T-helper 2 cell treated with Interferon-gamma antibody and Interleukin-4, amounts not matched to agents 5 μg/mL and 100 μg/mL, for 36 hours (primary cell): ENCODE results near the gene MTSS2.

Experiments
- DNase-seq: peaks from one replicate; pipeline ENCODE4 v3.0.0; 2021; ENCODE audit warnings: low spot score
- H3K27ac Mint-ChIP-seq: one replicate; pipeline ENCODE4 v1.8.0; 2021; ENCODE audit warnings: mild to moderate bottlenecking, mixed read lengths
- H3K27me3 Mint-ChIP-seq: one replicate; pipeline ENCODE4 v1.8.0; 2021; ENCODE audit warnings: low read depth, mixed read lengths
- H3K36me3 Mint-ChIP-seq: one replicate; pipeline ENCODE4 v1.8.0; 2021; ENCODE audit warnings: low read depth, mixed read lengths
- H3K4me1 Mint-ChIP-seq: one replicate; pipeline ENCODE4 v1.8.0; 2021; ENCODE audit warnings: low read depth, mixed read lengths
- H3K4me3 Mint-ChIP-seq: one replicate; pipeline ENCODE4 v1.8.0; 2022; ENCODE audit warnings: mild to moderate bottlenecking, moderate library complexity, mixed read lengths
- H3K9me3 Mint-ChIP-seq: one replicate; pipeline ENCODE4 v1.8.0; 2021; ENCODE audit warnings: mixed read lengths

The MTSS2 gene

GRCh38 chr16:70685938-70686375 is at the start of gene MTSS2:
Gene MTSS2 (minus strand): TSS chr16:70686053. CDS start chr16:70685791, 262 bp downstream.
- H3K27me3 Mint-ChIP-seq: peaks cover 21% of the 10 kb centered on the region
- DNase-seq: no peak
- H3K4me1 Mint-ChIP-seq: no peaks in the 10 kb centered on the region
- H3K9me3 Mint-ChIP-seq: no peaks in the 10 kb centered on the region
- no peak within 1 kb of the TSS for H3K27ac Mint-ChIP-seq
- H3K36me3 Mint-ChIP-seq: no peaks in the 10 kb centered on the region
- peak within 1 kb of the TSS; percentile 18 for H3K4me3 Mint-ChIP-seq

GRCh38 chr16:70735141-70735979 is 49.5 kb upstream of the MTSS2 start:
- no peaks in the 10 kb centered on the region for H3K9me3 Mint-ChIP-seq
- H3K27me3 Mint-ChIP-seq: no peaks in the 10 kb centered on the region
- H3K4me3 Mint-ChIP-seq: no peak overlapping the region
- no peak overlapping the region for H3K27ac Mint-ChIP-seq
- peaks cover 27% of the 10 kb centered on the region for H3K4me1 Mint-ChIP-seq
- no peak for DNase-seq
- peaks cover 11% of the 10 kb centered on the region for H3K36me3 Mint-ChIP-seq

GRCh38 chr16:70734522-70735095 is 48.8 kb upstream of the MTSS2 start:
- Mint-ChIP-seq H3K4me1 (peaks cover 27% of the 10 kb centered on the region), H3K9me3 (no peaks in the 10 kb centered on the region), H3K4me3 (no peak overlapping the region), H3K27me3 (no peaks in the 10 kb centered on the region), H3K27ac (no peak overlapping the region), H3K36me3 (peaks cover 11% of the 10 kb centered on the region)
- no peak for DNase-seq

GRCh38 chr16:70730944-70731343 is 45.1 kb upstream of the MTSS2 start:
- DNase-seq: no peak
- Mint-ChIP-seq H3K4me1 (peaks cover 4% of the 10 kb centered on the region), H3K9me3 (no peaks in the 10 kb centered on the region), H3K36me3 (peaks cover 8% of the 10 kb centered on the region), H3K27me3 (no peaks in the 10 kb centered on the region), H3K4me3 (no peak overlapping the region), H3K27ac (no peak overlapping the region)

DNA sequence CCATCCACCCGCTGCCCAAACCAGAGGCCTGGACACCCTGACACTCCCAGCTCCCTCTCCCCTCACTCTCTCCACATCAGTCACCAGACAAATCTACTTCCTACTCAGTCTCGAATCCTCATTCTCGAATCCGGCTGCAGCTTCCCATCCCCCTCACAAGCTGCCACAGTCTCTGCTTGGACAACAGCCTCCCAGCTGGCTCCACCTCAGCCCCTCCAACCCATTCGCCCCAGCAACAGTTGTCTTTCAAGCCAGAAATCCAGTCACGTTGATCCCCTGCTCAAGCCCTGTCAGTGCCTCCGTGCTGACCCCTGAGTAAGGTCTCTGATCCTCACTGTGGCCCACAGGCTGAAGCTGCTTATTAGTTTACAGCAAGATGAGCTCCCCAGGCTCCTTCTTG is 44.2 kb upstream of the MTSS2 start:
- H3K27me3 Mint-ChIP-seq: no peaks in the 10 kb centered on the region
- no peaks in the 10 kb centered on the region for H3K9me3 Mint-ChIP-seq
- peaks cover 4% of the 10 kb centered on the region for H3K4me1 Mint-ChIP-seq
- no peak for DNase-seq
- peaks cover 8% of the 10 kb centered on the region for H3K36me3 Mint-ChIP-seq
- H3K27ac Mint-ChIP-seq: no peak overlapping the region
- no peak overlapping the region for H3K4me3 Mint-ChIP-seq

GRCh38 chr16:70729292-70729691 is 43.4 kb upstream of the MTSS2 start:
- DNase-seq: no peak
- Mint-ChIP-seq H3K27ac (peak overlapping the region; percentile 14), H3K27me3 (no peaks in the 10 kb centered on the region), H3K4me1 (no peaks in the 10 kb centered on the region), H3K36me3 (peaks cover 8% of the 10 kb centered on the region), H3K9me3 (no peaks in the 10 kb centered on the region), H3K4me3 (no peak overlapping the region)

GRCh38 chr16:70728150-70728549 is 42.3 kb upstream of the MTSS2 start:
- Mint-ChIP-seq H3K4me1 (no peaks in the 10 kb centered on the region), H3K36me3 (peaks cover 8% of the 10 kb centered on the region), H3K9me3 (no peaks in the 10 kb centered on the region), H3K27ac (no peak overlapping the region), H3K27me3 (no peaks in the 10 kb centered on the region), H3K4me3 (no peak overlapping the region)
- DNase-seq: no peak

GRCh38 chr16:70726892-70727361 is 41.1 kb upstream of the MTSS2 start:
- Mint-ChIP-seq H3K4me1 (no peaks in the 10 kb centered on the region), H3K27me3 (no peaks in the 10 kb centered on the region), H3K9me3 (no peaks in the 10 kb centered on the region), H3K27ac (no peak overlapping the region), H3K4me3 (no peak overlapping the region), H3K36me3 (peaks cover 6% of the 10 kb centered on the region)
- DNase-seq: no peak

DNA sequence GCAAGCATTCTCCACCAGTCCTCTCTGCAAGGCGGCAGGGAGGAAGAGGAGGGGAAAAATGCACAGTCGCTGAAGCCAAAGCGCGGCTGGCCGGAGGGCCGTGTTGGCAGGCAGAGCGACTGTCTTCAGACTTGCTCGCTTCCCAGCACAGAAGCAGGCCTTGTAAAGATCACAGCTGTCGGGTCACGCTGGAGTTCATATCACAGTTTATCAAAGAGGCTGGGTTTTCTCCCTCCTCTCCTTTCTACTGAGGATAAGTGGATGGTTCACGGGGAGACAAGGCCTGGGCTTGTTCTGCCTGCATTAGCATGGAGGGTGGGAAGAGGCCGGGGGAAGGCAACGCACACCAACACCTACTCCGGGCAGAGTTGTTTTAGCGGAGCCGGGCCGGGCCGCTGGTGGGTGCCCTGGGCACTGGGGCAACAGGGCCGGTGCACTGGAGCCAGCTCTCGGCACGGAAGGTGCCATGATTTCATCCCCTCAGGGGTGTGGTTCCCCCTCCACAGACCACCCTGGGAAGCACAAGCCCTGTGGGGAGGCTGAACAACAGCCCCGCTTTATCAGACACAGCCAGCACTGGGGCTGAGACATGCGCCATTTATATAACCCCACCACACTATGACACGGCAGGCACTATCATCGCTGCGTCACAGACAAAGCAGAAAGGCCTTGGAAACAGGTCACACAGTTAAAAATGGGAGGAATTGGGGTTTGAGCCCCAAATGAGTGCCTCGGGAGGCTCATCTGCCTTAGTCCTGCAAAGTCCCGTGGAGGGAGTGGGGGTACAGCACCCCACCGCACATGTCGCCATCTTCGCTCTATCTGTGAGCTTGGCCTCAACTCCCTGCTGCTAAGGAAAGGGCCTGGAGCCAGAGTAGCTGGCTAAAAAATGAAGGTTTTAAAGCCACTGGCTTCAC is 40.3 kb upstream of the MTSS2 start:
- no peaks in the 10 kb centered on the region for H3K4me1 Mint-ChIP-seq
- no peak overlapping the region for H3K4me3 Mint-ChIP-seq
- no peaks in the 10 kb centered on the region for H3K9me3 Mint-ChIP-seq
- no peak for DNase-seq
- no peak overlapping the region for H3K27ac Mint-ChIP-seq
- peaks cover 6% of the 10 kb centered on the region for H3K36me3 Mint-ChIP-seq
- no peaks in the 10 kb centered on the region for H3K27me3 Mint-ChIP-seq

DNA sequence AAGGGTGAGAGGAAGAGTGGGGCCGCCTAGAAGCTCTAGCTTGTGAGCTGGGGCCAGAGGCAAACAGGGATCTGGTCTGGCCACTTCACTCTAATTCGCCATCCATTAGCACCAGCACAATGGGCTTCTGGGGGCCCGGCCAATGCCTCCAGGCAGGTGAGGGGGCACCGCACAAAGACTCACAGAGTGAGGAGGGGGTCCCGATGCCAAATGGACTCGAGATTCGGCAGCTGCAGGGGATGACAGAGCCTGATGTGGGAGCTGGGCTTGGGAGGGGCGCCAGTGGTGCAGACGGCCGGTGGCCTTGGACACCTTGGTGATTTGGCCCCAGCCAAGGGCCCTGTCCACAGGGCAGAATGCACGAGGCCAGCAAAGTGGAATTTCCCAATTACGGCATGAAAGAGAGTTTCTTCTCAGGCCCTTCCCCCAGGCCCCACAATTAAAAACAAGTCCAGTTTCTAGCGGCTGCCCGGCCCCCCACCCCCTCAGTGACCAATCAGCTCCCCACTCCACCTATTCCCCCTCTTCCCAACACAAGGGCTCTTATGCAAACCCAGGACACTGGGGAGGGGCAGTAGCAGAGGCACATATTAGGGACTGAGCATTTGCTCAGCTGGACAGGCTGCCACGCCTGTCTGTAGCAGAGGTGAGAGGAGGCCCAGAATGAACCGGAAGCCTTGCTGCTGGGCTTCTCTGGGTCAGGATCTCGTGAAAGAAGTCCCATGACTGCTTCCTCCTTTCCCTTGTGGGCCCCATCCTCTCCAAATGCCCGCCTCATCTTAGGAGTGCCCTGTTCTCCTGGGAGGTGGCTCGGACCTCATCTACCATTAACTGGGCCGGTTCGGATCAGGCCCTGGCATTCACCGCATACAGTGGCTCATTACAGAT is 39.4 kb upstream of the MTSS2 start:
- no peak overlapping the region for H3K27ac Mint-ChIP-seq
- no peaks in the 10 kb centered on the region for H3K9me3 Mint-ChIP-seq
- H3K36me3 Mint-ChIP-seq: peaks cover 2% of the 10 kb centered on the region
- no peaks in the 10 kb centered on the region for H3K4me1 Mint-ChIP-seq
- H3K27me3 Mint-ChIP-seq: no peaks in the 10 kb centered on the region
- DNase-seq: no peak
- no peak overlapping the region for H3K4me3 Mint-ChIP-seq

- H3K9me3 Mint-ChIP-seq: no peaks in the 10 kb centered on the region
- no peak for DNase-seq
- no peak overlapping the region for H3K4me3 Mint-ChIP-seq
- no peaks in the 10 kb centered on the region for H3K4me1 Mint-ChIP-seq
- H3K27ac Mint-ChIP-seq: no peak overlapping the region
- H3K36me3 Mint-ChIP-seq: peaks cover 2% of the 10 kb centered on the region
- H3K27me3 Mint-ChIP-seq: no peaks in the 10 kb centered on the region
These were observed 38.5 kb upstream of the MTSS2 start for GRCh38 chr16:70724146-70725023.

DNA sequence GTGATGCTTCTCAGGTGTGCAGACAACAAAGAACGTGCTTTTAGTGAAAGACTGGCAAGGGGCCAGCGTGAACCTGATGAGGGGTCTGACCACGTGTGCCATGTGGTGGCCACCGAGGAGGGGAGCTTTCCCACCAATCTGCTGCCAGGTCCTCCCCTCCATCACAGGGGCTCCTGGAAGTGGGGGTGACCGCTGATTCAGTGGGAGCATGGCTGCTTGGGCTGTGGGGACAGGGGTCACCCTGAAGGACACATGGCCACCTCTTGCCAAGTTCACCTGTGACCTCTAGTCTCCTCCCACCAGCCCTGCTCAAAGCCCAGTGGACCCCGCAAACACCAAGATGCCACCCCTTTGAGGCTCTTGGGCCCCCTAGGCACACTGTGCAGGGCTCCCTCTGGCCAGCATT is 37.9 kb upstream of the MTSS2 start:
- Mint-ChIP-seq H3K27ac (no peak overlapping the region), H3K4me3 (no peak overlapping the region), H3K9me3 (no peaks in the 10 kb centered on the region), H3K36me3 (peaks cover 4% of the 10 kb centered on the region), H3K27me3 (no peaks in the 10 kb centered on the region), H3K4me1 (no peaks in the 10 kb centered on the region)
- no peak for DNase-seq
